Activated CD8-positive, alpha-beta T cell treated with anti-CD3 and anti-CD28 coated beads, Interleukin-2, amount 10 ng/mL, durations not matched to agents 7 days and 5 days (primary cell): ENCODE measurements around the gene DISP3. TPM values are rescaled to one million over a fixed set of nuclear protein-coding genes. Genes with fewer than 3 reads are reported as not detected.

Source experiments
- ATAC-seq: fragments of 150-1000 bp; cut with Tn5 transposase; one replicate; pipeline ENCODE4 v1.10.0; 2021; ENCODE audit warnings: moderate library complexity
- CTCF ChIA-PET: fragments of 350-600 bp; sonication (Branson Sonifier 250); formaldehyde crosslinking; loops from one replicate; lab custom pipeline; 2021; ENCODE audit warnings: antibody characterized with exemption; lab: Charles Lee
- POLR2A ChIA-PET: fragments of 350-600 bp; sonication (Branson Sonifier 250); formaldehyde crosslinking; loops from one replicate; lab custom pipeline; 2021; ENCODE audit warnings: antibody characterized with exemption; lab: Charles Lee
- DNase-seq: peaks from one replicate; pipeline ENCODE4 v3.0.0-alpha.2; 2020
- H3K27ac Mint-ChIP-seq: one replicate; pipeline ENCODE4 v1.8.0; 2021; ENCODE audit warnings: mild to moderate bottlenecking, mixed read lengths
- H3K27me3 Mint-ChIP-seq: one replicate; pipeline ENCODE4 v1.8.0; 2021; ENCODE audit warnings: low read depth, mixed read lengths
- H3K36me3 Mint-ChIP-seq: one replicate; pipeline ENCODE4 v1.8.0; 2021; ENCODE audit warnings: low read depth, mixed read lengths
- H3K4me1 Mint-ChIP-seq: one replicate; pipeline ENCODE4 v1.8.0; 2021; ENCODE audit warnings: low read depth, mixed read lengths
- H3K4me3 Mint-ChIP-seq: one replicate; pipeline ENCODE4 v1.8.0; 2021; ENCODE audit warnings: mild to moderate bottlenecking, mixed read lengths
- H3K9me3 Mint-ChIP-seq: one replicate; pipeline ENCODE4 v1.8.0; 2022; ENCODE audit warnings: mixed read lengths; ENCODE audit not compliant: insufficient read depth
- total RNA-seq, 2 experiments: library from RNA; stranded (reverse); gene quantifications; one replicate each; pipeline ENCODE4 v1.2.3, GENCODE V29; 2021

DISP3 gene
- total RNA-seq, 2 experiments from 2014 or later = 0.42 to 0.55 TPM

DNA sequence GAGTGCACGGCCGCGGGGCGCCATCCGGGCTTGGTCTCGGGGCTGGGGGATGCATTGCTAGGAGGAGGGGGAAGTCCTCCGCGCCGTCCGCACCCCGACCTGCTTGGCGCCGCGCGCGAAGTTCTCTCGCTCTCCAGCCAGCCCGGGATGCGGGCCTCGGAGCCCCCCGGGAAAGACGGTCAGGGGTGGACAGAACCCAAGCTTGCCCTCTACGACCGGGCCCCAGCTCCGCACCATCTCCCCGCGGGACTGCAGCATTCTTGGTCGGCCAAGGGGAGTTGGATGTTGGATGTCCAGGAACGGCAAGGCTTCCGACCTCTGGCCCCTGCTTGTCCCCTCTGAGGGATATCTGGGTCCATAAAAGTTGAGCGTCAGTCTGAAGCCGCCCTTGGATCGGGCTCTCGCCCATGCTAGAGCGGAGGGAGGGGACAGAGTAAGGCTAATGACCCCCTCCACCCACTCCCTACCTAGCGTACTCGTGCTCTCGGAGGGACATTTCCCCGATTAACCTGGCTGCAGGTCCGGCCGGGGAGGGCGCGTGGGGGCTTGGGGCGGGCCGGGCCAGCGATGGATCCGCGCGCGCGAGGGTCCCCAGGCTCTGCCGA is 522 bp downstream of the DISP3 start:
- peak overlapping the region; percentile 53 for H3K4me3 Mint-ChIP-seq
- peaks cover 7% of the 10 kb centered on the region for H3K4me1 Mint-ChIP-seq
- DNase-seq (no peak), ATAC-seq (peak; percentile 2)
- H3K27ac Mint-ChIP-seq = no peak overlapping the region
- ChIA-PET CTCF (interaction anchor here (0.9 to 2.3 kb wide), 5 partner anchors 9 to 245 kb away, joined by 3 to 7 read pairs (median 4); no protein-coding TSS in a partner anchor), POLR2A (no interaction called here)
- no peaks in the 10 kb centered on the region for H3K9me3 Mint-ChIP-seq
- no peaks in the 10 kb centered on the region for H3K36me3 Mint-ChIP-seq
- peaks cover 43% of the 10 kb centered on the region for H3K27me3 Mint-ChIP-seq

DNA sequence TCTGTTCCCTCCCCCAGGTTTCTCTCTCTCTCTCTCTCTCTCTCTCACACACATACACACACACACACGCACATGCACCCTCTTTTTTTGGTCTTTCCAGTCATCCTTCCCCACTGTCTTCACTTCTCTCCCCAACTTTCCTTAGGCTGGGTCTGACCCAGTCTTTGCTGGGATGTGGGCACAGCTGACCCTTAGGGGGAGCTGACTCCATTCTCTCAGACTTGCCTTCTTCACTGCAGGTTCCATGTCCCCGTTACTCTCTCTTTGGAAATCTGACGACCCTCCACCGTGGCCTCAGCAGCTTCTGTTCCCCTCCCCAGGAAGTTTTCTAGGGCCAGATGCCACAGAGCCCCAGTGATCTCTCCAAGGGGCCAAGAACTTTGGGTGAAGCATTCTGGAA is 2.1 kb downstream of the DISP3 start:
- no peak overlapping the region for H3K4me3 Mint-ChIP-seq
- ATAC-seq (no peak), DNase-seq (no peak)
- peaks cover 7% of the 10 kb centered on the region for H3K4me1 Mint-ChIP-seq
- peaks cover 41% of the 10 kb centered on the region for H3K27me3 Mint-ChIP-seq
- ChIA-PET POLR2A (no interaction called here), CTCF (no interaction called here)
- no peaks in the 10 kb centered on the region for H3K36me3 Mint-ChIP-seq
- H3K27ac Mint-ChIP-seq = no peak overlapping the region
- H3K9me3 Mint-ChIP-seq = no peaks in the 10 kb centered on the region

DNA sequence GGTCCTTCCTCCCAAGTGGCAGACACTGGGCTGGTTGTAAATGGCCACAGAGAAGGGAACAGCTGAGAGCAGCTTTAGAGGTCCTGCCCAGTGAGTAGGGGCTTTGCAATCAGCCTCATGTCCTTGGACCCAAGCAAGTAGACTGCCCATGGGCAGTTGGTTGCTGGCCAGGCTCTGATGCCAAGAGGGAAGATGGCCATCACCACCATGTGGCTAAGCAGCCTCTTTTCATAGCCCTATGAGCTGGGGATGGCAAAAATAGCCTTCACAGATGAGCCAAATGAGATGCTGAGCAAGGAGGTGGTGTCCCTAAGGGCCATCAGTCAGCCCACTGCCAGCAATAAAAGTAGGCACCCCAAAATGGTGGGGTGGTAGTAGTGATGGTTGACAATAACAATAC is 3.2 kb downstream of the DISP3 start:
- H3K4me3 Mint-ChIP-seq = no peak overlapping the region
- DNase-seq (no peak), ATAC-seq (no peak)
- H3K4me1 Mint-ChIP-seq = peaks cover 7% of the 10 kb centered on the region
- no peak overlapping the region for H3K27ac Mint-ChIP-seq
- no peaks in the 10 kb centered on the region for H3K36me3 Mint-ChIP-seq
- CTCF ChIA-PET = no interaction called here
- peaks cover 42% of the 10 kb centered on the region for H3K27me3 Mint-ChIP-seq
- H3K9me3 Mint-ChIP-seq = no peaks in the 10 kb centered on the region
- POLR2A ChIA-PET = no interaction called here

DNA sequence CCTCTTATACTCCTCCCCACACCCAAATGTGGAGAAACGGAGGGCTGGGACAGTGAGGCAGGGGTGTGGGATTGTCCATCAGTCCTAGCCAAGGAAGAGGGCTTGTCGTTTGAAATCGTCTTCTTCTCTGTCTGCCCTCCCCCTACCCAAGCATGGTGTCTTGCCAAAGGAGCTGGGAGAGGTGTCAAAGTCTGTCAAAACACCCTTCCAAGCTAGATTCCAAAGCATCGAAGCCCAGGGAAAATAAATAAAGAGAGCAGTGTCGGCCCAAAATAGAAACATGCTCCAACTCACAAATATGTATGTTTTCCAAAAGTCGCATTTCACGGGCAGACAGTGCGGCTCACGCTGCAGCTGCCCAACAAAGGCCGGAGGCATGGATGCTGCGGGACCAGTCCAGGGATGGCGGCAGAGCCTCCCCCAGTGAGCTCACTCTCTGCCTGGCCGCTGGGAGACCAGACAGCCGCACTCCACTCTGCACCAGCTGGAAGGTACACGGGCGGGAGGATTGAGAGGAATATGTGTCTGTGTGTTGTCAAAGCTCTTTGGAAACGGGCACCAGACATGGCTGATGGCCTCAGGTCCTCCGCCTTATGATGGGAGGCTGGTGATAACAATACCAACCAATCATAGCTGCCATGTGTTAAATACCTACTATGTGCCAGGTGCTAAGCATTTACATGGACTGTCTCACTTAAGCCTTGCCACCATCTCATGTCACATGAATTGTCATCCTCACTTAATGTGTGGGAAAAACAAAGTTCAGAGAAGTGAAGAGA is 3.9 kb downstream of the DISP3 start:
- POLR2A ChIA-PET = interaction anchor here (0.6 kb wide), 1 partner anchor 1963 kb away, joined by 3 read pairs; no protein-coding TSS in a partner anchor
- no peaks in the 10 kb centered on the region for H3K9me3 Mint-ChIP-seq
- DNase-seq = no peak
- H3K27me3 Mint-ChIP-seq = peaks cover 37% of the 10 kb centered on the region
- ATAC-seq = no peak
- H3K36me3 Mint-ChIP-seq = no peaks in the 10 kb centered on the region
- peaks cover 6% of the 10 kb centered on the region for H3K4me1 Mint-ChIP-seq
- CTCF ChIA-PET = no interaction called here
- H3K4me3 Mint-ChIP-seq = no peak overlapping the region
- H3K27ac Mint-ChIP-seq = no peak overlapping the region

DNA sequence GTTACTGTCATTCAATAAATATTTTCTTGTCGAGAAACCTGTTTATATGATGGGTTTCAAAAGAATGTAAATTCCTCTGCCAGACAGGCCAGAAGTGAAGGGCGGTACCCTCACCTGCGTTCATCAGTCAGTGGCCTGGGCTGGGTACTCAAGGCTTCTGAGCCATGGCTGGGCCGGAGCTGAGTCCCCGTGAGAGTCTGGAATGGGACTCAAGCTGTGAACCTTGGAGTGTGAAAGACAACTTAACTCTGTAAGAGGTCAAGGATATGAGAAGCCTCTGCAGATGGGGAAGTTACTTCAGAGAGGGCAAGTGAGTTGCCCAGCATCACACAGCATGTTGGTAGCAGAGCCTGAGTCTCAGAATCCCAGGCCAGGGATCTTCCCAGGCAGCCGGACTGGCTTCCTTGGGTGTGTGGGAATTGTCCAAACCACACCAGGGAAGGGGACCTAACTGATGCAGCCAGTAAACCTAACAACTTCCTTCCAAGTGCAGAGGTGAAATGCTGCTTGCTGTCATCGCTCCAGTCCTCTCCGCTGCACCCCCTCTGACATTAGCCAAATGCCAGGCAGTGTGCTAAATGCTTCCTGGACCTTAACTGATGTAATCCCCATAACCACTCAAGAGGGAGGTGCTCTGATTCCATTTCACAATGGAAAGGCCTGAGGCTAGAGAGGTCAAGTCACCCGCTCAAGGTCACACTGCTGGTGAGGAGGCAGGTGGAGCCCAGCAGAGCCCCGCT is 4.8 kb downstream of the DISP3 start:
- DNase-seq (no peak), ATAC-seq (no peak)
- H3K27ac Mint-ChIP-seq = no peak overlapping the region
- no peaks in the 10 kb centered on the region for H3K36me3 Mint-ChIP-seq
- POLR2A ChIA-PET = no interaction called here
- peaks cover 6% of the 10 kb centered on the region for H3K4me1 Mint-ChIP-seq
- H3K27me3 Mint-ChIP-seq = peaks cover 32% of the 10 kb centered on the region
- no peaks in the 10 kb centered on the region for H3K9me3 Mint-ChIP-seq
- no peak overlapping the region for H3K4me3 Mint-ChIP-seq
- CTCF ChIA-PET = no interaction called here

DNA sequence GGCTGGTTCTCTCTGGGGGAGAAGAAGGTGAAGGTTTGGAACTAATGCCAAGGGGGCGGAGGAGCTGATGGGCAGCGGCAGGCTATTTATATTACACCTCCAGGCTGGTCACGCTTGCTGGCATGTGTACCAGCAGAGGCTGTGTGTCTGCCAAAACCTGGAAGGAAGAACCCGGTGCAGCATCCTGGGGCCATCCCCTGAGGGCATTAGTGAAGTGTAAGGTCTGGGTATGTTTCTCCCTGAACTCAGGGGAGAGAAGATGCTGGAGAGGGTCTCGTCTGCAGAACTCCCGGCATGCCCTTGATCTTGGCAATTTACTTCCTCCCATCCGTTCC is 5.3 kb downstream of the DISP3 start:
- ATAC-seq = no peak
- DNase-seq = no peak
- no peak overlapping the region for H3K27ac Mint-ChIP-seq
- peaks cover 32% of the 10 kb centered on the region for H3K27me3 Mint-ChIP-seq
- CTCF ChIA-PET = no interaction called here
- H3K36me3 Mint-ChIP-seq = no peaks in the 10 kb centered on the region
- POLR2A ChIA-PET = no interaction called here
- H3K4me1 Mint-ChIP-seq = peaks cover 6% of the 10 kb centered on the region
- no peaks in the 10 kb centered on the region for H3K9me3 Mint-ChIP-seq
- H3K4me3 Mint-ChIP-seq = no peak overlapping the region

DNA sequence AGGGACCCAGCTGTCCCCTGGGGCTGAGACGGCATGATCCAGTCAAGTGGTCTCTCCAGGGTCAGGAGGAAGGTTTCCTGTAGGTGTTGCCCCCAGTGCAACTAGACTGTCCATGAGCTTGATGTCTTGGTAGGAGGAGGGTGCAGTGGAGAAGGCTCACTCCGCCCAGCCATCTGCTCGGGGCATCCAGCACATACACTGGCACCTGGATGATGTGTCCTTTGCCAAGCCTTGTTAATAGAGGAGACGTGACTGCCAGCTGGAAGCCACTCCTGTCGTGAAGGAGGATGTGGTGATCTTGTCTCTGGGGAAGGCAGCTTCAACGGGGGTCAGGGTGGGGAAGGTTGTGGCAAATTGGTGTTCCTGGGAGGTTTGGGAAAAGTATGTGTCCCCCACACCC is 6.2 kb downstream of the DISP3 start:
- peaks cover 4% of the 10 kb centered on the region for H3K4me1 Mint-ChIP-seq
- no peaks in the 10 kb centered on the region for H3K9me3 Mint-ChIP-seq
- ChIA-PET CTCF (no interaction called here), POLR2A (no interaction called here)
- DNase-seq (no peak), ATAC-seq (no peak)
- no peak overlapping the region for H3K4me3 Mint-ChIP-seq
- H3K36me3 Mint-ChIP-seq = no peaks in the 10 kb centered on the region
- no peak overlapping the region for H3K27ac Mint-ChIP-seq
- H3K27me3 Mint-ChIP-seq = peaks cover 27% of the 10 kb centered on the region

DNA sequence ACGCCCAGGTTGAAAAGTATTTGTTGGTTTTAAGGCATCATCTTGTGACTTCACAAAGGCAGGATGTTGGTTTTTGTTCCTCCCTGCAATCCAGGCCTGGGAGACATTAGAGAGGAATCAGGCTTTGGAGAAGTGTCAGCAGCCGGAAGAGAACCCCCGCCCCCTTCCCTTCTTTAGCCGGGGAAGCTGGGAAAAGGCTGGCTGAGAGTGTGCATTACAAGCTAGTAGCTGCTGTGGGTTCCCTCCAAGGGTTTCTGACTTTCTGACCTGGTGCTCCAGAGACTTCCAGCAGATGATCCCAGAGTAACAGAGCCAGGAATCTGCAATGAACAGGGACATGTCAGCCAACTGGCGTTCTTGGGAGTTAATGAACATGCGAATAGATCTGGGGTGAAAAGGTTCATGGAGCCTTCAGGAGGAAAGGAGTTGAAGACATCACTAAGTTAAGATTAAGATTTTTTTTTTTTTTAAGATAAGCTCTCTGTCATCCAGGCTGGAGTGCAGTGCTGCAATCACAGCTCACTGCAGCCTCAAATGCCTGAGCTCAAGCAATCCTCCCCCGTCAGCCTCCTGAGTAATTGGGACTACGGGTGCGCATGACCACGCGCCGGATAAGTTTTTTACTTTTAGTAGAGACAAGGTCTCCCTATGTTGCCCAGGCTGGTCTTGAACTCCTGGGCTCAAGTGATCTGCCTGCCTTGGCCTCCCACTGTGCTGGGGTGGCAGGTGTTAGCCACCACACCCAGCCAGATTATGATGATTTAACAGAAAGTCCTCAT is 7.5 kb downstream of the DISP3 start:
- POLR2A ChIA-PET = no interaction called here
- CTCF ChIA-PET = no interaction called here
- Mint-ChIP-seq H3K27ac (no peak overlapping the region), H3K4me3 (no peak overlapping the region), H3K27me3 (peaks cover 17% of the 10 kb centered on the region), H3K36me3 (no peaks in the 10 kb centered on the region), H3K9me3 (no peaks in the 10 kb centered on the region), H3K4me1 (no peaks in the 10 kb centered on the region)
- no peak for ATAC-seq
- no peak for DNase-seq

DNA sequence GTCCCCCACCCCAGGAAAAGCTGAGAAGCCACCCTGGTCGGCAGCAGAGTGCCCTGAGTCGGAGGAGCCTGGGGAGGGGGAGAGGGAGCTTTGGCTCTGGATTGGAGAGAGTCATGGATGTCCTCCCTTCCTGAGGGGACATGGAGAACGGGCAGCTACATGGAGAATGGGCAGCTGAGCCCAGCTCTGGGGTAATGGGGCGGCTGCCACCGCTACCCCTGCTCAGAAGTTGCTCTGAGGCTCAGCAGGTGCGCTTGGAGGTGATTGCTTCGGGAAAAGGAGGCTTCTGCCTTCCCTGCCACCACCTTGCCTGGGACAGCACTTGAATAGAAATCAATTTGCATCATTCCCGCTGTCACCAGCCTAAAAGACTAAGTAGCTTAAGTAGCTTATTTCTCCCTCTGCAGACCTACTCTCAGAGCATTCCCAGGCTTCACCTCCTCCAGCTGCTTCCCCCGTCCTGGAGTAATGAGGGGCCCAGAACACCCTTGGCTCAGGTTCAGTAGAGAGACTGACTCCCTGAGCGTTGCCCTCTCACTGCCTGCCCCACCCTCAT is 8.3 kb downstream of the DISP3 start:
- Mint-ChIP-seq H3K4me1 (no peaks in the 10 kb centered on the region), H3K4me3 (no peak overlapping the region), H3K36me3 (no peaks in the 10 kb centered on the region), H3K27ac (no peak overlapping the region), H3K27me3 (peaks cover 11% of the 10 kb centered on the region), H3K9me3 (no peaks in the 10 kb centered on the region)
- POLR2A ChIA-PET = no interaction called here
- no peak for DNase-seq
- ATAC-seq = no peak
- CTCF ChIA-PET = interaction anchor here (1.6 kb wide), 1 partner anchor 8 kb away, joined by 7 read pairs; the partner anchor contains the start of gene DISP3

DNA sequence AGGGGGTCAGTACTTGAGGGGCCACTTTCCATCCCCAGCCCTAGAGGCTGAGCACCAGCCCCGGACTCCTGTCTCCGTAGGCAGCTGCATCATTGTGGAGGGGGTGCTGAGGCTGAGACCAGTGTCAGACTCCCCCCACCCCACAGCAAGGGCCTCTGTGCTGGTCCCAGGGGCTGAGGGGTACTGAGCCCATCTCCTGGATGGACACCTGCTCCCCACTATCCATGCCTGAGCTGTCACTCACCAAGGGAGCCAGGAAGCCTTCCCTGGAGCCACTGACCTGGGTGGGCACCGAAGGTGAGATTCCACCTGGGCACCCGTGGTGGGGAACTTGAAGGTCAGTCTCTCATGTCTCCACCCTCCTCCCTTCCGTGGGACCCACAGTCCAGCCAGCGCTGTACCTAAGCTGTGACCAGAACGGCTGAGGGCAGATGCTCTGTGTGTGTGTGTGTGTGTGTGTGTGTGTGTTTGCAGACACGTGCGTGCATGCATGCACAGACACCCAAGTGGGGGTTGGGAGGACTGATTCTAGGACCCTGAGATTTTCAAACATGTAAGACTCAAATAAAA is 9.3 kb downstream of the DISP3 start:
- CTCF ChIA-PET = interaction anchor here (1.6 kb wide), 1 partner anchor 9 kb away, joined by 7 read pairs; the partner anchor contains the start of gene DISP3
- no peaks in the 10 kb centered on the region for H3K36me3 Mint-ChIP-seq

DNA sequence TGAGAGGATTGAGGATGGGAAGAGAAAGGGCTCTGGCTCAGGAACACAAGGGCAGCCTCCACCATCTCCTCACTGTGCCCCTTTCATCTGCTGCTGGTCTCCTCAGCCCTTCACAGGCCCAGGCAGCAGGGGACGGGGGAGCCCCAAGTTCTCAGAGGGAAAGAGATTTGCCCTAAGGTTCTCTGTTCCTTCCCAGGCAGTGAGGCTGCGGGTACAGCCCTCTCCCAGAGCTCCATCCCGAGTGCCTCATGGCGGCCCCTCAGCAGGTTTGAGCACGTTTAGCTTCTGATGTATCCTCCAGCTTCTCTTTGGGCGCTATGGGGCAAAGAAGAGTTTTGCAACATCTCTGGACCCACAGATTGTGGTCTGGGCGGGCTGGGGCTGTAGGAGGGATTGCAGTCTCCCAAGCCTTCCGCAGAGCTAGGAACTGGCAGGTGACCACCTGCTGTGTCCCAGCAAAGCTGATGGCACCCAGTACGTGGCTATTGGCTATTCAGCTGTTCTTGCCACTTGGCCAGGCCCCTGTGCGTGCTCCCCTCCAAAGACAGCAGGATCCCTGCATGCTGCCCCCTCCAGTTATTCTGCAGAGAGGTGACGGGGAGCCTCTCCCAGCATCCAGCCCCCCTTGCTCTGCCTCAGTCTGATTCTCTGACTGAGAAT is 10.1 kb downstream of the DISP3 start:
- H3K27me3 Mint-ChIP-seq = peaks cover 9% of the 10 kb centered on the region
- H3K36me3 Mint-ChIP-seq = no peaks in the 10 kb centered on the region
- ChIA-PET CTCF (interaction anchor here (1.6 kb wide), 1 partner anchor 10 kb away, joined by 7 read pairs; the partner anchor contains the start of gene DISP3), POLR2A (no interaction called here)
- no peak for ATAC-seq
- no peaks in the 10 kb centered on the region for H3K4me1 Mint-ChIP-seq
- no peaks in the 10 kb centered on the region for H3K9me3 Mint-ChIP-seq
- no peak for DNase-seq
- H3K4me3 Mint-ChIP-seq = no peak overlapping the region
- H3K27ac Mint-ChIP-seq = no peak overlapping the region

More for the DNA sequence above, 9.3 kb downstream of the DISP3 start:
- Mint-ChIP-seq H3K27ac (no peak overlapping the region), H3K27me3 (peaks cover 9% of the 10 kb centered on the region), H3K9me3 (no peaks in the 10 kb centered on the region), H3K4me1 (no peaks in the 10 kb centered on the region), H3K4me3 (no peak overlapping the region)
- no peak for ATAC-seq
- DNase-seq = no peak
- POLR2A ChIA-PET = no interaction called here
